OCI-LY1 (cell line): Measurements from ENCODE around the gene PHF20.
"Not testable (repeated sequence)": the region's sequence is repeated elsewhere in the genome, so short reads cannot be mapped to it uniquely, and the experiment has no call there.

Source experiments
- H2AFZ ChIP-seq: fragments of 200-600 bp; sonication (generic), shearing (Covaris generic); 2 replicates; pipeline ENCODE4 v1.6.0; 2014; ENCODE audit warnings: antibody characterized with exemption, mild to moderate bottlenecking, low read length
- H3F3A ChIP-seq: fragments of 200-600 bp; sonication (generic), shearing (Covaris generic); 2 replicates; pipeline ENCODE4 v1.6.0; 2014; ENCODE audit warnings: mild to moderate bottlenecking, antibody characterized with exemption, low read length, moderate library complexity; ENCODE audit not compliant: insufficient read depth
- H3K27ac ChIP-seq: fragments of 200-600 bp; sonication (generic); 2 replicates; pipeline ENCODE4 v1.5.1; 2014; ENCODE audit warnings: low read length, mixed run types, mild to moderate bottlenecking, low read depth; ENCODE audit not compliant: poor library complexity, severe bottlenecking
- H3K27me3 ChIP-seq: fragments of 200-600 bp; sonication (generic); 2 replicates; pipeline ENCODE4 v1.6.0; 2014; ENCODE audit warnings: antibody characterized with exemption, mild to moderate bottlenecking, low read length, moderate library complexity; ENCODE audit not compliant: insufficient read depth
- H3K36me3 ChIP-seq: fragments of 200-600 bp; sonication (generic); 2 replicates; pipeline ENCODE4 v1.6.1; 2014; ENCODE audit warnings: mild to moderate bottlenecking, antibody characterized with exemption, low read length, moderate library complexity, mixed read lengths; ENCODE audit not compliant: insufficient read depth
- H3K4me1 ChIP-seq: fragments of 200-600 bp; sonication (generic); 2 replicates; pipeline ENCODE4 v1.5.1; 2014; ENCODE audit warnings: mild to moderate bottlenecking, low read length, moderate library complexity; ENCODE audit not compliant: insufficient read depth, severe bottlenecking
- H3K4me2 ChIP-seq: fragments of 200-600 bp; sonication (generic), shearing (Covaris generic); 2 replicates; pipeline ENCODE4 v1.6.1; 2014; ENCODE audit warnings: low read length
- H3K4me3 ChIP-seq: fragments of 200-600 bp; sonication (generic); 2 replicates; pipeline ENCODE4 v1.5.1; 2014; ENCODE audit warnings: low read length, low read depth, mild to moderate bottlenecking, mixed read lengths; ENCODE audit not compliant: poor library complexity, severe bottlenecking
- H3K79me2 ChIP-seq: fragments of 200-600 bp; shearing (Covaris generic); 2 replicates; pipeline ENCODE4 v1.6.1; 2016; ENCODE audit warnings: mixed run types, low read length, mixed read lengths; ENCODE audit not compliant: insufficient read depth
- H3K9ac ChIP-seq: fragments of 200-600 bp; sonication (generic), shearing (Covaris generic); 2 replicates; pipeline ENCODE4 v1.6.1; 2014; ENCODE audit warnings: mild to moderate bottlenecking, low read length, mixed read lengths
- H3K9me2 ChIP-seq: fragments of 200-600 bp; sonication (generic), shearing (Covaris generic); 2 replicates; pipeline ENCODE4 v1.6.1; 2014; ENCODE audit warnings: low read depth, mild to moderate bottlenecking, low read length, mixed read lengths
- H3K9me3 ChIP-seq: fragments of 200-600 bp; shearing (Covaris generic); 2 replicates; pipeline ENCODE4 v1.6.1; 2014; ENCODE audit warnings: low read length, mixed read lengths
- H4K20me1 ChIP-seq: fragments of 200-600 bp; sonication (generic), shearing (Covaris generic); 2 replicates; pipeline ENCODE4 v1.6.0; 2016; ENCODE audit warnings: mild to moderate bottlenecking, low read length; ENCODE audit not compliant: insufficient read depth
- EZH2 ChIP-seq: fragments of 200-600 bp; sonication (generic), shearing (Covaris generic); IDR thresholded peaks from 2 replicates; pipeline ENCODE4 v1.8.0; 2017; ENCODE audit warnings: borderline replicate concordance, mixed run types, mild to moderate bottlenecking, antibody characterized with exemption, low read length, moderate library complexity, mixed read lengths
- TF ChIP-seq, protein P1 (sequence below): fragments of 200-600 bp; sonication (generic), shearing (Covaris generic); IDR thresholded peaks from 2 replicates; pipeline ENCODE4 v1.5.1; 2017; ENCODE audit warnings: mild to moderate bottlenecking, antibody characterized with exemption, low read length, moderate library complexity, mixed read lengths

Gene PHF20

DNA sequence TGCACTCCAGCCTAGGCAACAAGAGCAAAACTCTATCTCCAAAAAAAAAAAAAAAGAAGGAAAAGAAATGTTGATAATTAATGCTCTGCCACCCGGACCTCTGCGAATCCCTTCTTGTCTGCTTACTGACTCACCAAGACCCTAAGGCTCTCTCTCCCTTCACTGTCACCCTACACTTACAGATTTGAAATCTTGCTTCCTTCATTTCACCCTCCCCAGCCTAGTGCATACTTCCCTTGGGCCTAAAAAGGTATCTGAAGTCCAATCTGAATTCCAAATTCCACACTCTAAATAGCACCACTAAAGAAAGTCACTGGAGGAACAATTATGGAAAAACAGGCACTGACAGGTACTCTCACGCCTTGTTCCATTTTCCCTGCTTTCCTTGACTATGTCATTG is 9.4 kb upstream of the PHF20 start:
- TF ChIP-seq EZH2 = no peak
- TF ChIP-seq, protein P1, sequence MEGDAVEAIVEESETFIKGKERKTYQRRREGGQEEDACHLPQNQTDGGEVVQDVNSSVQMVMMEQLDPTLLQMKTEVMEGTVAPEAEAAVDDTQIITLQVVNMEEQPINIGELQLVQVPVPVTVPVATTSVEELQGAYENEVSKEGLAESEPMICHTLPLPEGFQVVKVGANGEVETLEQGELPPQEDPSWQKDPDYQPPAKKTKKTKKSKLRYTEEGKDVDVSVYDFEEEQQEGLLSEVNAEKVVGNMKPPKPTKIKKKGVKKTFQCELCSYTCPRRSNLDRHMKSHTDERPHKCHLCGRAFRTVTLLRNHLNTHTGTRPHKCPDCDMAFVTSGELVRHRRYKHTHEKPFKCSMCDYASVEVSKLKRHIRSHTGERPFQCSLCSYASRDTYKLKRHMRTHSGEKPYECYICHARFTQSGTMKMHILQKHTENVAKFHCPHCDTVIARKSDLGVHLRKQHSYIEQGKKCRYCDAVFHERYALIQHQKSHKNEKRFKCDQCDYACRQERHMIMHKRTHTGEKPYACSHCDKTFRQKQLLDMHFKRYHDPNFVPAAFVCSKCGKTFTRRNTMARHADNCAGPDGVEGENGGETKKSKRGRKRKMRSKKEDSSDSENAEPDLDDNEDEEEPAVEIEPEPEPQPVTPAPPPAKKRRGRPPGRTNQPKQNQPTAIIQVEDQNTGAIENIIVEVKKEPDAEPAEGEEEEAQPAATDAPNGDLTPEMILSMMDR = no peak
- Histone ChIP-seq H3K9me2 (no peaks in the 10 kb centered on the region), H3K27me3 (no peaks in the 10 kb centered on the region), H3F3A (no peaks in the 10 kb centered on the region; the same call in 1 of the 2 replicates), H3K9me3 (no peaks in the 10 kb centered on the region), H3K4me3 (no peak overlapping the region), H3K27ac (no peak overlapping the region), H3K79me2 (no peaks in the 10 kb centered on the region), H3K36me3 (no peaks in the 10 kb centered on the region), H3K4me1 (no peaks in the 10 kb centered on the region), H3K9ac (no peak overlapping the region), H4K20me1 (no peaks in the 10 kb centered on the region), H2AFZ (no peak overlapping the region), H3K4me2 (no peak overlapping the region)

GRCh38 chr20:35764936-35765335 is 6.9 kb upstream of the PHF20 start:
- not testable (repeated sequence) for H4K20me1 ChIP-seq, H3F3A ChIP-seq, H2AFZ ChIP-seq, H3K27ac ChIP-seq, H3K4me3 ChIP-seq, H3K9me2 ChIP-seq, H3K27me3 ChIP-seq, H3K4me2 ChIP-seq, H3K9me3 ChIP-seq, H3K79me2 ChIP-seq, H3K9ac ChIP-seq, H3K36me3 ChIP-seq
- H3K4me1 ChIP-seq = peaks cover 21% of the 10 kb centered on the region

- peaks cover 25% of the 10 kb centered on the region for H3K4me1 ChIP-seq
- H3K9me2 ChIP-seq = no peaks in the 10 kb centered on the region
- no peak overlapping the region for H2AFZ ChIP-seq
- no peaks in the 10 kb centered on the region for H3K27me3 ChIP-seq
- H4K20me1 ChIP-seq = no peaks in the 10 kb centered on the region
- H3K36me3 ChIP-seq = no peaks in the 10 kb centered on the region
- no peaks in the 10 kb centered on the region for H3K79me2 ChIP-seq
- no peak overlapping the region for H3K9ac ChIP-seq
- no peaks in the 10 kb centered on the region for H3K9me3 ChIP-seq
- H3K4me3 ChIP-seq = no peak overlapping the region
- 0 out of 2 replicates have a peak, but pooled peaks cover 4% of the 10 kb centered on the region for H3F3A ChIP-seq
- H3K27ac ChIP-seq = no peak overlapping the region
- no peak overlapping the region for H3K4me2 ChIP-seq
- TF ChIP-seq EZH2 = no peak
- TF ChIP-seq, protein P1 = no peak
Observed at GRCh38 chr20:35766843-35767242, 5.0 kb upstream of the PHF20 start.

DNA sequence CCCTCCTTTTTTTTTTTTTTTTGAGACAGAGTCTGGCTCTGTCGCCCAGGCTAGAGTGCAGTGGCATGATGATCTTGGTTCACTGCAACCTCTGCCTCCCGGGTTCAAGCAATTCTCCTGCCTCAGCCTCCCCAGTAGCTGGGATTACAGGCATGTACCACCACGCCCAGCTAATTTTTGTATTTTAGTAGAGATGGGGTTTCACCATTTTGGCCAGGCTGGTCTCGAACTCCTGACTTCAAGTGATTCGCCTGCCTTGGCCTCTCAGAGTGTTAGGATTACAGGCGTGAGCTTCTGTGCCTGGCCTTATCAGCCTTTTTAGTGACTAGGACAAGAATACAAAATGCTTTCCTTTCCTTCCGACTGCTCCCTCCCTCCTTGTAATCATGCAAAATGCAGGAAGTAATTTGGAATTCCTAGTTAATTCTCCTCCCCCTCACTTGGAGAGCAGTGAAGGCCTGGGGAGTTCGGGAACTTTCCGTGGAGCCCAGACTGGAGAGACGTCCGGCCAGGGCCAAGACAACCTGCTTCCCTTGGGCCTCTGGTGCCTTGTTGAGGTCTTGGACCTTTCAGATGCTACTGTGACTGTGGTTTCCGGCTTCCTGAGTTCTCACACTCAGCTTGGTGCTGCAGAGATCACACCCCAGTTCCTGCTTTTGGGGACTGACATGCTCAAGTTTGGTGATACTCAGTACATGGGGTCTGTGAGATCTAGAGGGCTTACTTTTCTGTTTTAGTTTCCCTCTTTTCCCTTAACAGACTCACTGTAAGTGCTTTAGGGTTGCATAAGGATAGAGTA is 3.9 kb upstream of the PHF20 start:
- Histone ChIP-seq H3K36me3 (no peaks in the 10 kb centered on the region), H3K27me3 (no peaks in the 10 kb centered on the region), H3K9me3 (no peaks in the 10 kb centered on the region), H3K4me3 (peak overlapping the region; percentile 24), H2AFZ (peak overlapping the region; percentile 84; the same call in 1 of the 2 replicates), H3K27ac (peak overlapping the region; percentile 85), H3F3A (0 out of 2 replicates have a peak, but pooled peaks cover 4% of the 10 kb centered on the region), H3K4me2 (peak overlapping the region; percentile 60), H3K9ac (peak overlapping the region; percentile 45), H3K9me2 (no peaks in the 10 kb centered on the region), H3K4me1 (peaks cover 30% of the 10 kb centered on the region), H4K20me1 (no peaks in the 10 kb centered on the region), H3K79me2 (peaks cover 7% of the 10 kb centered on the region)
- TF ChIP-seq EZH2 = no peak
- TF ChIP-seq, protein P1 = no peak
